Measurements from ENCODE around the gene MLLT3.

MLLT3 gene

GRCh38 chr9:20476912-20477521, 145.3 kb downstream of the MLLT3 start:
- no peak for DNase-seq (ENCODE audit: low read depth)

DNA sequence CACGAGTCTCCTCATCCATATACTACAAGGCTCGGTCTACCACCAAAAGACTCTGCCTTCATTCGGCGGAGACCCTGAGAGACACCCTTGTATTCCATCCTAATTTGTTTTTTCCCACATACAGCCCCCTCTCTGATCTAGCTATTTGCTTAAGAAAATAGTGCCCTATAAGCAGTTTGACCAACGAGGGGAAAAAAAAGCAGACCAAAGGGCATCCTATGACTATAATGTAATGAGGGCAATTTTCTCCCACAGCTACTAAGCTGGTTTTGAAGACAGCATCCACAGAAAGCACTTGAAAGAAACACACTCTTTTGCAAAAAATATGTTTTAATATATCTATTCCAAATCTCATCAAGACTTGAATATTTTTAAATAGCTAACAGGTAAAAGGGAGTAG, 147.8 kb downstream of the MLLT3 start:
- no peak for DNase-seq (ENCODE audit: low read depth)

DNA sequence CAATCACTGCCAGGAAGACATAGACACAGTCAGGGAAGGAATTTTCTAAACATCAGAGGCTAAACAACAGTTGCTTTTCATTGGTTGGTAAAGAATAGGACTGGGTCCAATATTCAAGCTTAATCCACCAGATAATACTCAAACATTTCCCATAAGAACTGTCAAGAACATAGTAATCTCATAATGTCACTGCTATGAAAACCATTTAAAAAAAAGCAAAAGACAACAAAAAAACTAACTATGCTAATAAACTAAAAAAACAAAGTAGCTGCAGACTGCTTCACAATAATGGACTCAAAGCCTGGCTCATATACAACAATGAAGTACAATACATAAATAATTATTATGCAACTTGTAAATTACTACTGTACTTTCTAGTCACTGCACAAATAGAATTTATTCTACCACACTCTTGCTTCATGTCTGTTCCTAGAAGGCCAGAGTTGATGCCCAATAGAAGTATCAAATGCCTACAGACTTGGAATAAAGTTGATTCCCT, 148.7 kb downstream of the MLLT3 start:
- DNase-seq (ENCODE audit: low read depth): peak; percentile 30

- DNase-seq (ENCODE audit: low read depth): no peak
Measured at GRCh38 chr9:20472342-20473045, 149.8 kb downstream of the MLLT3 start.

DNA sequence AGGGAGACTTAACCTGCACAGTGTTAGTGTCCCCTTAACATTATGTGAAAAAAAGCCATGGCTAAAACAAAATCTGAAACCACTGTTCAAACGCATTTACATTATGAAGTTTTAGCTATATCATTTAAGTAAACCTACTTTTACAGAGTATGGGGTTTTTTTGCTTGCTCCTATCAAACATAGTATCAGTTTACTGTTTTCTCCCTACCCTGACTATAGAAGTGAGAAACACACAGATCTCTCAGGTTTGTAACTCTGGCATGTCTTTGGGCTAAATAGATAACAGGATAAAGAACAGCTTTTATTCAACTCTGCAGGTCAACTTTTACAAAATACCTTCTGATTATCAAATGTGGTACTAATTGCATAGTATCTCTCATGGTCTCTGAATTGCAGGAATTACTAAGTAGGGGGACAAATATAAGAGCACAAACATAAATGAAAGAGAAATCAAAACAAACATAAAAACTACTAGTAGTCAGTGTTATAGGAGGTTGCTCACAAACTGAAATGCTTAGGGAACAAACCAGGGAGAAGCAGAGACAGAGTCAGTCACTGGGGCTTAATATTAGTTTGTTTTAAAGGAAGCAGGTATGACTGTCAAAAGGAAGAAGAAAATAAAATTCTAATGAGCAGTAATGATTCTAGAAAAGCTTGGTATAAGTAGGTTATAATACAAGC, 155.8 kb downstream of the MLLT3 start:
- DNase-seq (ENCODE audit: low read depth): no peak

- no peak for DNase-seq (ENCODE audit: low read depth)
Measured at GRCh38 chr9:20464242-20464641, 158.1 kb downstream of the MLLT3 start.

DNA sequence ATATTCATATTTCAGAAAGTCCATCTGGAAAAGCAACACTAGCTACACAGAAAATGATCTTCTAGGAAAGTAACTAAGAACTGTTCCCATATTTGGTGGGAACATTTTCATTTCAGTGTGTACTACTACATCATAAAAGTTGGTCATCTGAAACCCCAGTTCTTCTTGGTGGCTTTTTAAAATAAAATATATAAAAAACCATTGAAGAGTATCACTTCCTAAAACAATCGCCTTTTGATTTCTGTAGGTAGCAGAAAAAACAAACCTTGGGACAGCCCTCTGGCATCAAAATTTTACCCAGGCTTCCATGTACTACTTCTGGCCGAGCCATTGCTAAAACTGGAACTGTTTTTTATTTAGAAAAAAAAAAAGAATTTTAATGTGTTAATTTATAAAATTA, 158.5 kb downstream of the MLLT3 start:
- no peak for DNase-seq (ENCODE audit: low read depth)

- DNase-seq (ENCODE audit: low read depth): no peak
Measured at GRCh38 chr9:20462410-20462809, 159.9 kb downstream of the MLLT3 start.

- DNase-seq (ENCODE audit: low read depth): no peak
Measured at GRCh38 chr9:20447291-20447690, 175.0 kb downstream of the MLLT3 start.

DNA sequence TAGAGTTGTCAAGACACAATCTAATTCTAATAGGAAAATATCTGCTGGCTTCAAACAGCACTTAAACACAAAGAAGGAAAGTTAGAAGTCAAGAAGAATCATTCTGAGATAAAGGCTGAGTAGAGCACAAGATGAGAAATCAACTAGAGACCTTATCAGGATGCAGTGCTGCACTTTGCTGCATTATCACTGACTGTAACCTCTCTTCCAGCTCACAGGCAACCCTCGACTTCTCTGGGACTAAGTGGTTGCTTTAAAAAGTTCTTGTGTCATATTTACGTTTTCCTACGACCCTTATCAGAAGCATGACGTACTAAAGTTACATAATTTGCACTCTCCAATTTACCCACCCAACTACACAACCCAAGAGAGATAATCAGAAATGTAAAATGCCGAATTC, 176.1 kb downstream of the MLLT3 start:
- no peak for DNase-seq (ENCODE audit: low read depth)

DNA sequence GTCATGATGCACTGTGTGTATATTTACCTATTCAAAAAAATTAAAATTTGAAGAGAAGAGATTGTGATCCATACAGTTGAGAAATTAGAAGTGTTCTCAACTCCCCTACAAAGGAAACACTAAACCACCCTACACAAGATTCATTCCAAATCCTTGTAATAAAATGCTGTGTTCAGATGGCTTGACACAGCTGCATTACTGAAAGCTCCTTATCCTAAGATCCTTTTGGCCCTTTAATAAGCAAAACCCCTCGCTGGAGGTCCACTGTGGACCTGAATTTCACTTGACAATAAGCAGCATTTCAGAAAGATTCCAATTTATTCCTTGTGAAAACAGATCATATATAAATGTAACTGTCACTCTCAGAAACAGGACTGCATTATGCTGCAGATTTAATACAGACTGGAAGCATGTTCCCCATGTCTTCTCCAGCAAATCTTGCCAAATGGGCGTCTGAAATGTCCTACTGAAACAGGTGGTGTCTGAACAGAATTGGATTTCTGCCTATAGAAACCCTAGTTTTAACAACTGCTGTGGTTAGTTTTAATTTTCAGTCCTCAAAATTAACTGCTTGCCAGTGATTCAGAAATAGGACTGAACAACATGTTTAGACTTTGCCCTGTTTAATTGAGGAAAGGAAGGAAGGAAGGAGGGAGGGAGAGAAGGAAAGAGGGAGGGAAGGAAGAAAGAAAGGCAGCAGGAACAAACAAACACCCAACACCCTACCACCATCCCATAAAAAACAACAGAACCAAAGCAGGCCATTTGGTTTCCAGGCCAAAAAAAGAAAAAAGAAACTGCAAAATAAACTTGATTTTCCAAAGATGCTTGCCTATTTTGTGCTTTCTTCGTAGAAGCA, 179.6 kb downstream of the MLLT3 start:
- no peak for DNase-seq (ENCODE audit: low read depth)

DNA sequence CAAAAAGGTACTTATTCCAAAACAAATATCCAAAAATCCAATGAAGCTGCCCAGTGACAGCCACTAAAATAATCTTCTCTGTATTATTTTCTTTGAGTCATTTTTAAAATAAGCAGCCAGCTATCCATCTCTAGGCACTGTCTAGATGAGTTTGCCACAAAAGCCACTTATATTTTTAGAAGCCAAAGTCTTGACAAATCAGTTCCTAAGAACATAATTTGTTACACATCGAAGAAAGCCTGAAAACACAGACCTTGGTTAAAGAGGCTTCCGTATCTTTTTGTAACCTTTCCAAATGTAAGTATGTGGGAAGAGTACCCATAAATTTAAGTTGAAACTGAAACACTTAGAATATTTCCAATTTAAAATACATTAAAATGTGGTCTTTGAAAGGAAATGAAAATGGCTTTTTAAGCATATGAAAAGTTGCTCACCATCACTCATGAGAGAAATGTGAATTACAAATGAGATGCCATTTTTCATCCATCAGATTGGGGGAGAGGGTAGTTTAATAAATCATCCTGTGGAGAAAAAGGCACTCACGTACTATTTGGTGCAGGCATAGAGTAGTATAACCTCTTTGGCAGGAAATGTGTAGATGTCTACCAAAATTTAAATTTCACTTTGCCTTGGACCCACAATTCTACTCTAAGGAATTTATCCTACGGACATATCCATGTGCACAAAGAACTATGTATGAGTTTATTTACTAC, 180.4 kb downstream of the MLLT3 start:
- no peak for DNase-seq (ENCODE audit: low read depth)

DNA sequence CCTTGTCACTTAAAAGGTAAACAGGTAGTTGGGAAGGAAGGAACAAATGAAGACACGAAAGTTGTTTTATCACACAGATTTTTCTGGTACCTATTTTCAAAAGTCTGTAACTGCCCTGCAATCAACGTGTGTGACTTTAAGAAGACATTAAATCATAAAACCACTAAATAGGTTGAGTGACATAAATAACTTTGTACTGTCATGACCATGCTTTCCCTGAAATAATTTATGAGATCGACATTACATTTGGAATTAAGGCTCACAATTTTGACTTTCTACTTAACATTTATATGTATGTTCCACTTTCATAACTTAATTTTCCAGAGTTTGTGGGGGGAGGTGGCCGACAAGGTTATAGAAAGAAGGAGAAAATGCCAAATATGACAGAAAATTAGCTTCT, 181.1 kb downstream of the MLLT3 start:
- no peak for DNase-seq (ENCODE audit: low read depth)

DNA sequence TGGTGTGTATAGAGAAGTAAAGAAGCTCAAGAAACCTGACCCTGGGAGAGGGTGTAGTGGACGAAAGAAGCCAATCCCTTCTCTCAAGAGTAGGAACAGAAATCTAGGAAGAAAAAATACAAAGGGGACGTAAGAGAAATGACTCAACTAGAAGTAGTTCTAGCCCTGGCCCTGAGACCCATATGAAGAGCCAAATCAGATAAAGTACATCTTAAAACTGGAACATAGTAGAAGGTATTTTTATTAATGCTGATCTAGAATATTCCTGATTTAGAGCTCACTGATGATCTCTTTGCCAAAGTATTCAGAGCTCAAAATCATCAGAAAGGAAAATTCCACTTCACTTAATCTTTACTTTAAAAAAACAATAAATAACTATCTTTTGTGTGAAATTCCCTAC, 184.8 kb downstream of the MLLT3 start:
- peak; percentile 18 for DNase-seq (ENCODE audit: low read depth)

DNA sequence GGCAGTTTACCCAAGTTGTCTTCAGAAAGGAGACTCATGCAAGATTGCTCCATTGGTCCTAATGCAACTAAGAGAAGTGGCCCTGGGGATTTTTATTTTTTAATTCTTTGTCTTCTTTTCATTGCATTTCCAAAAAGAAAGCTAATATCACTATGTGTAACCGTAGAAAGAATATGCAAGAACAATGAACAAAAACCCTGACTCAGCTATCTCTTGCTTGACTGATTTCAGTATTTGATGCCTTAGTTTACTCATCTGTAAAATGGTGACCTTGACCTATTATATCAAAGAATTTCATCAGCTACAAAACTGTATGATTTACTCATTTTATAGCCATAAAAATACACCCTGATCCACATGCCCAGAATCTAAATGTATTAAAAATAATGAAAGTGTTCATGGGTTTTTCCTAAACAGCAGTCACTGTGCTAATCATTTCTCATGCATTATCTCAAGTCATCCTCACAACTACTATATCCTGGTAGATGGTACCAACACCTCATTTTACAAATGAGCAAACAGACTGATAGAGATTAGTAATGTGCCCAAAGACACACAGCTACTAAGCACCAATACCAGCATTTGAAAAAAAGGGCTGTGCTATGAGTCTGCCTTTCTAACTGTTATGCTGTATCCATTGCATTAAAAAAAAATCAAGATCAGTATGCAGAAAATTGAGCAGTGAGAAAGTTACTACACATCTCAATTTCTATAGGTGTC, 185.7 kb downstream of the MLLT3 start:
- DNase-seq (ENCODE audit: low read depth): no peak

- DNase-seq (ENCODE audit: low read depth): no peak
Measured at GRCh38 chr9:20428976-20429375, 193.3 kb downstream of the MLLT3 start.

DNA sequence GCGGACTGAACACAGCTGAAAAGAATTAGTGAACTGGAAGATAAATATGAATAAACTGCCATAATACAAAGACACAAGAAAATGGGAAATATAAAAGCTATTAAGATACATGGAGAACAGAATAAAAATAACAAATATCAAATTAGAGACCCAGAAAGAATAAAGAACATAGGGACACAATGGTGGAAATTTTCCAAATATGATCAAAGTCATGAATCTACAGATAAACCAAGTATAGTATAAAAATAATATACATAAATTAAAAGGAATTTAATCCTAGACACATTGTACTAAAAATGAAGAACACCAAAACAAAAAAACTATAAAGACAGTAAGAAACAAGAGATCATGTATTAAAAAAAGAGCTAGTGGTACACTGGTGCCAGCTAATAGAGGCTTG, 194.9 kb downstream of the MLLT3 start:
- DNase-seq (ENCODE audit: low read depth): no peak

DNA sequence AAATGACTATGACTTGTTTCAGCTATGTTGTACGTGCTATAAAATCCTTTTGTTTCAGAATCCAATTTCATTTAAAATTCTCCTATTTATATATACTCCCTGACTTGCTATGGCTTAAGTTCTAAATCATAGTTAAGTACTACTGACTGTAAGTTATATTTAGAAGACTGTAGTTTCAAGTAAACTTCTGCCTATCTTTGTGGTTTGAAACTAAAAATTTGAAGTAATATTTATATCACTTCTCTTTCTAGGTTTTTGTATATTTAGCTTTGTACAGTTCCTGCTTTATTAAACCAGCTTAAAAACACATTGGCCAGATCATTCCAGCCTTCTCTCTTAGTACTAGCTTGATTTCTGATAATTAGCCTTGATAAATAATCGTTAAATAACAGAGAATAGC, 196.3 kb downstream of the MLLT3 start:
- DNase-seq (ENCODE audit: low read depth): no peak

DNA sequence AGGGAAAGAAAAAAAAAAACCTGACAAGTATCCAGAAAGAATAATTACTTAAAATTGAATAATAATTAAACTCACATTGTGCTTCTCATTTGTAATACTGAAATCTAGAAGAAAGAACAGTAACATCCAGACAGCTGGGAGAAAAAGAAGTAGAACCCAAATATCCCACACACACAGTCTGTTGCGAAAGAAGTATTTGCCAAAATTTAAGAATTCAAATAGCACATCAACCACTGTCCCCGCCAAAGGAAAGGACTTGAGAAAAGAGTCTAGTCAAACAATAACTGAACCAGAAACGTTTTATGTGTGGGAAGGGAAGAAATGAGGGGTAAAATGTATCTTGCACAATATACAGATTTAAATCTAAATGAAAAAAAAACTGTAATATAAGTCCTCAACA, 202.8 kb downstream of the MLLT3 start:
- DNase-seq (ENCODE audit: low read depth): no peak

DNA sequence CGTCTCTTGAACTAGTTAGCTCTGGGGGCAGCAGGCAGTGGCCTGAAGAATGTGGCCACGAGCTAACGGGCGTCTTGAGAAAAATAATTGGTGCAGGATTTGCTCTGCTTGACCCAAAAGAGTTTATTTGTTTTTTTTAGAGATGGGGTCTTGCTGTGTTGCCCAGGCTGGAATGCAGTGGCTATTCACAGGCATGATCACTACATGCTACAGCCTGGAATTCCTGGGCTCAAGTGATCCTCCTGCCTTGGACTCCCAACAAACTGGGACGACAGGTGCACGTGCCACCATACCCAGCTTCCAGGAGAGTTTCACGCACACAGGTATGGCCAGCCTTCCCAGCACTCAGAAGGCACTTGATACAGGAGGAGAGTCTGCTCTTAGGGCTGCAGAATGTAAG, 203.8 kb downstream of the MLLT3 start:
- DNase-seq (ENCODE audit: low read depth): no peak
